Caki2 (cell line): Measurements from ENCODE around the gene TMEM150A. TPM values are rescaled to one million over a fixed set of nuclear protein-coding genes. Genes with fewer than 3 reads are reported as not detected.
"Not testable (repeated sequence)": the region's sequence is repeated elsewhere in the genome, so short reads cannot be mapped to it uniquely, and the experiment has no call there.

ENCODE experiments used
- DNase-seq: peaks from one replicate; pipeline ENCODE4 v3.0.0-alpha.2; 2015; ENCODE audit warnings: low read depth
- in situ Hi-C: cut with HindIII; loops from 2 replicates; pipeline ENCODE4 v1.10.0; 2016; ENCODE audit warnings: low sequenced_read_pairs, low pct_unique_long_range_greater_than_20kb, mixed read lengths
- total RNA-seq: library from RNA; depleted of rRNA; stranded (reverse); fragments of >200 nt; shearing (Covaris generic); gene quantifications from 2 replicates; pipeline ENCODE4 v1.2.3, GENCODE V29; 2014; ENCODE audit warnings: low replicate concordance; rRNA removed

Gene TMEM150A
- total RNA-seq, result 3.9 and 8.2 TPM in 2 replicates

- peak; percentile 89 for DNase-seq
- in situ Hi-C loops, result no loop called here
These were observed at the start of gene TMEM150A for GRCh38 chr2:85602476-85603234. TMEM150A (minus strand) TSS chr2:85602698; CDS start chr2:85601948, 750 bp downstream.

- DNase-seq, result no peak
- in situ Hi-C loops, result no loop called here
These were observed 49.6 kb upstream of the TMEM150A start for GRCh38 chr2:85652056-85652455.

GRCh38 chr2:85651097-85651496 lies 48.6 kb upstream of the TMEM150A start:
- in situ Hi-C loops, result no loop called here
- no peak for DNase-seq

GRCh38 chr2:85650456-85650855 lies 48.0 kb upstream of the TMEM150A start:
- DNase-seq, result no peak
- in situ Hi-C loops, result no loop called here

GRCh38 chr2:85649201-85650190 lies 47.0 kb upstream of the TMEM150A start:
- in situ Hi-C loops, result no loop called here
- DNase-seq, result no peak

- DNase-seq, result no peak
- in situ Hi-C loops, result no loop called here
These were observed 46.1 kb upstream of the TMEM150A start for GRCh38 chr2:85648619-85649018.

- DNase-seq, result no peak
- in situ Hi-C loops, result no loop called here
These were observed 45.5 kb upstream of the TMEM150A start for GRCh38 chr2:85647823-85648526.

GRCh38 chr2:85646166-85646565 lies 43.7 kb upstream of the TMEM150A start:
- in situ Hi-C loops, result no loop called here
- DNase-seq, result no peak

GRCh38 chr2:85644909-85645308 lies 42.4 kb upstream of the TMEM150A start:
- DNase-seq, result no peak
- in situ Hi-C loops, result no loop called here

- in situ Hi-C loops, result no loop called here
- no peak for DNase-seq
These were observed 40.2 kb upstream of the TMEM150A start for GRCh38 chr2:85642725-85643124.

GRCh38 chr2:85635636-85636035 lies 33.1 kb upstream of the TMEM150A start:
- no peak for DNase-seq
- in situ Hi-C loops, result no loop called here

- in situ Hi-C loops, result no loop called here
- DNase-seq, result no peak
These were observed 32.5 kb upstream of the TMEM150A start for GRCh38 chr2:85635011-85635410.

GRCh38 chr2:85631316-85631715 lies 28.8 kb upstream of the TMEM150A start:
- in situ Hi-C loops, result no loop called here
- no peak for DNase-seq

GRCh38 chr2:85628658-85629057 lies 26.2 kb upstream of the TMEM150A start:
- in situ Hi-C loops, result no loop called here
- no peak for DNase-seq

GRCh38 chr2:85623991-85624390 lies 21.5 kb upstream of the TMEM150A start:
- in situ Hi-C loops, result no loop called here
- no peak for DNase-seq

GRCh38 chr2:85621338-85621737 lies 18.8 kb upstream of the TMEM150A start:
- in situ Hi-C loops, result no loop called here
- no peak for DNase-seq

GRCh38 chr2:85619617-85620016 lies 17.1 kb upstream of the TMEM150A start:
- no peak for DNase-seq
- in situ Hi-C loops, result no loop called here

- in situ Hi-C loops, DNase-seq: not testable (repeated sequence)
These were observed 15.2 kb upstream of the TMEM150A start for GRCh38 chr2:85617723-85618122.

- in situ Hi-C loops, result no loop called here
- DNase-seq, result no peak
These were observed 12.9 kb upstream of the TMEM150A start for GRCh38 chr2:85615413-85615728.
